HCT116 (cell line): ENCODE data around the gene RPL13. TPM values are rescaled to one million over a fixed set of nuclear protein-coding genes. Genes with fewer than 3 reads are reported as not detected.

Experiments
- ATAC-seq: fragments of 200-7000 bp; cut with Tn5 transposase; 2 replicates; pipeline ENCODE4 v1.9.1; 2020; ENCODE audit warnings: mild to moderate bottlenecking, moderate library complexity
- BruUV-seq: library from RNA; stranded (reverse); fragments of 400-500 nt; replicated peaks from 2 replicates; lab custom pipeline; 2021; lab: Mats Ljungman, UMichigan
- CTCF ChIA-PET: fragments of 300-600 bp; sonication (Branson Sonifier 250); formaldehyde crosslinking; loops from one replicate; lab custom pipeline; 2021; ENCODE audit warnings: antibody characterized with exemption; lab: Charles Lee
- POLR2A ChIA-PET: fragments of 300-600, 350-600 bp; sonication (Branson Sonifier 250); formaldehyde crosslinking; loops from one replicate; lab custom pipeline; 2021; ENCODE audit warnings: antibody characterized with exemption; lab: Charles Lee
- RAD21 ChIA-PET, 2 experiments: fragments of 300-600 bp; sonication (Branson Sonifier 250); formaldehyde crosslinking; loops; one replicate each; lab custom pipeline; 2023; ENCODE audit warnings: low total read pairs in 2 of 2; ENCODE audit not compliant: uncharacterized antibody in 2 of 2, unreplicated experiment in 2 of 2, low non-redundant PET in 1 of 2; lab: Charles Lee
- DNase-seq: peaks from one replicate; pipeline ENCODE4 v3.0.0-alpha.2; 2010; ENCODE audit warnings: low read depth, low spot score
- H2AFZ ChIP-seq: fragments of 200-600 bp; shearing (Covaris generic), sonication (generic); 2 replicates; pipeline ENCODE4 v1.6.1; 2017; ENCODE audit warnings: low read depth, mixed run types, mixed read lengths, antibody characterized with exemption, low read length; ENCODE audit not compliant: poor library complexity, severe bottlenecking
- H3K27ac ChIP-seq: 2 replicates; pipeline ENCODE4 v1.5.1; 2012; ENCODE audit warnings: low read depth, low read length
- H3K27me3 ChIP-seq: fragments of 200-600 bp; sonication (generic); 2 replicates; pipeline ENCODE4 v1.6.1; 2016; ENCODE audit warnings: mixed run types, low read length, mixed read lengths; ENCODE audit not compliant: insufficient read depth
- H3K36me3 ChIP-seq, 2 experiments: fragments of 200-500 bp in 1 of 2; fragments of 200-600 bp in 1 of 2; sonication (Bioruptor generic) in 1 of 2; sonication (generic) in 1 of 2; 2 replicates each; pipeline versions ENCODE4 v1.5.1 to v1.6.1; 2014 to 2016; ENCODE audit warnings: low read length in 2 of 2, inconsistent platforms in 1 of 2, mixed read lengths in 1 of 2, mixed run types in 1 of 2; ENCODE audit not compliant: insufficient read depth in 2 of 2, control insufficient read depth in 1 of 2
- H3K4me1 ChIP-seq, 2 experiments: fragments of 200-600 bp in 1 of 2; sonication (generic) in 1 of 2; 2 replicates each; pipeline versions ENCODE4 v1.5.1 to v1.6.1; 2012 to 2017; ENCODE audit warnings: low read length in 2 of 2, inconsistent platforms in 1 of 2, mild to moderate bottlenecking in 1 of 2, mixed read lengths in 1 of 2, mixed run types in 1 of 2, moderate library complexity in 1 of 2; ENCODE audit not compliant: insufficient read depth in 2 of 2, control insufficient read depth in 1 of 2
- H3K4me2 ChIP-seq: fragments of 200-600 bp; sonication (generic); 2 replicates; pipeline ENCODE4 v1.6.1; 2017; ENCODE audit warnings: mixed run types, low read length, mixed read lengths
- H3K4me3 ChIP-seq, 2 experiments: fragments of 200-600 bp in 1 of 2; sonication (generic) in 1 of 2; replicated peaks in 1 of 2; 2 replicates each; pipeline ENCODE4 v1.5.1; 2011 to 2016; ENCODE audit warnings: low read length in 2 of 2, control low read depth in 1 of 2, low read depth in 1 of 2, mild to moderate bottlenecking in 1 of 2, mixed read lengths in 1 of 2, mixed run types in 1 of 2
- H3K79me2 ChIP-seq: fragments of 200-600 bp; sonication (generic); 2 replicates; pipeline ENCODE4 v1.6.1; 2017; ENCODE audit warnings: mild to moderate bottlenecking, mixed run types, low read length, moderate library complexity, mixed read lengths; ENCODE audit not compliant: insufficient read depth
- H3K9ac ChIP-seq: fragments of 200-600 bp; sonication (generic); 2 replicates; pipeline ENCODE4 v1.6.1; 2016; ENCODE audit warnings: low read length, mixed read lengths
- H3K9me2 ChIP-seq: fragments of 200-600 bp; sonication (generic), shearing (Covaris generic); 2 replicates; pipeline ENCODE4 v1.6.1; 2017; ENCODE audit warnings: mixed run types, mild to moderate bottlenecking, moderate library complexity; ENCODE audit not compliant: insufficient read depth
- H3K9me3 ChIP-seq, 2 experiments: fragments of 200-500 bp in 1 of 2; fragments of 200-600 bp in 1 of 2; sonication (Bioruptor generic) in 1 of 2; sonication (generic) in 1 of 2; 2 replicates each; pipeline ENCODE4 v1.6.1; 2014 to 2017; ENCODE audit warnings: low read length in 2 of 2, mixed read lengths in 2 of 2, inconsistent platforms in 1 of 2, low read depth in 1 of 2, mild to moderate bottlenecking in 1 of 2, mixed run types in 1 of 2, moderate library complexity in 1 of 2; ENCODE audit not compliant: control insufficient read depth in 1 of 2, insufficient read depth in 1 of 2
- H4K20me1 ChIP-seq: fragments of 200-600 bp; sonication (generic), shearing (Covaris generic); 2 replicates; pipeline ENCODE4 v1.6.1; 2017; ENCODE audit warnings: mixed run types, mild to moderate bottlenecking, moderate library complexity; ENCODE audit not compliant: insufficient read depth
- CEBPB ChIP-seq: IDR thresholded peaks from 2 replicates; pipeline ENCODE4 v1.6.1; 2012; ENCODE audit warnings: low read depth
- EZH2 ChIP-seq: fragments of 200-600 bp; sonication (generic); IDR thresholded peaks from 2 replicates; pipeline ENCODE4 v1.6.1; 2017; ENCODE audit warnings: antibody characterized with exemption, mixed run types
- POLR2A ChIP-seq: IDR thresholded peaks from 2 replicates; pipeline ENCODE4 v1.7.0; 2011; ENCODE audit warnings: borderline replicate concordance; ENCODE audit not compliant: insufficient read depth, insufficient read length; ENCODE audit errors: extremely low read depth
- SP1 ChIP-seq: IDR thresholded peaks from 2 replicates; pipeline ENCODE4 v1.6.1; 2012; ENCODE audit warnings: low read depth
- intact Hi-C: fragments of 100-400 bp; cut with micrococcal nuclease; formaldehyde crosslinking; loops from 2 replicates; pipeline ENCODE4 v1.10.0; 2022
- total RNA-seq: library from RNA; stranded (reverse); gene quantifications from one replicate; pipeline ENCODE4 v1.2.1, GENCODE V29; 2021; ENCODE audit not compliant: unreplicated experiment
- TF ChIP-seq, protein P1 (sequence below), 3 experiments: fragments of 200-600 bp in 1 of 3; sonication (generic) in 1 of 3; IDR thresholded peaks in 2 of 3; conservative IDR thresholded peaks in 1 of 3; 2 replicates each; pipeline ENCODE4 v1.5.1; 2012 to 2017; ENCODE audit warnings: low read depth in 2 of 3, low read length in 2 of 3, antibody characterized with exemption in 1 of 3, borderline replicate concordance in 1 of 3, control low read depth in 1 of 3, mild to moderate bottlenecking in 1 of 3, mixed read lengths in 1 of 3, mixed run types in 1 of 3, moderate library complexity in 1 of 3; ENCODE audit not compliant: insufficient read depth in 1 of 3
- TF ChIP-seq, protein P2 (sequence below): IDR thresholded peaks from 2 replicates; pipeline ENCODE4 v1.6.1; 2012
- TF ChIP-seq, protein P3 (sequence below): IDR thresholded peaks from 2 replicates; pipeline ENCODE4 v1.6.1; 2012; ENCODE audit warnings: low read depth

The RPL13 gene
- total RNA-seq, 1 experiment from 2014 or later: 4,404 TPM

DNA sequence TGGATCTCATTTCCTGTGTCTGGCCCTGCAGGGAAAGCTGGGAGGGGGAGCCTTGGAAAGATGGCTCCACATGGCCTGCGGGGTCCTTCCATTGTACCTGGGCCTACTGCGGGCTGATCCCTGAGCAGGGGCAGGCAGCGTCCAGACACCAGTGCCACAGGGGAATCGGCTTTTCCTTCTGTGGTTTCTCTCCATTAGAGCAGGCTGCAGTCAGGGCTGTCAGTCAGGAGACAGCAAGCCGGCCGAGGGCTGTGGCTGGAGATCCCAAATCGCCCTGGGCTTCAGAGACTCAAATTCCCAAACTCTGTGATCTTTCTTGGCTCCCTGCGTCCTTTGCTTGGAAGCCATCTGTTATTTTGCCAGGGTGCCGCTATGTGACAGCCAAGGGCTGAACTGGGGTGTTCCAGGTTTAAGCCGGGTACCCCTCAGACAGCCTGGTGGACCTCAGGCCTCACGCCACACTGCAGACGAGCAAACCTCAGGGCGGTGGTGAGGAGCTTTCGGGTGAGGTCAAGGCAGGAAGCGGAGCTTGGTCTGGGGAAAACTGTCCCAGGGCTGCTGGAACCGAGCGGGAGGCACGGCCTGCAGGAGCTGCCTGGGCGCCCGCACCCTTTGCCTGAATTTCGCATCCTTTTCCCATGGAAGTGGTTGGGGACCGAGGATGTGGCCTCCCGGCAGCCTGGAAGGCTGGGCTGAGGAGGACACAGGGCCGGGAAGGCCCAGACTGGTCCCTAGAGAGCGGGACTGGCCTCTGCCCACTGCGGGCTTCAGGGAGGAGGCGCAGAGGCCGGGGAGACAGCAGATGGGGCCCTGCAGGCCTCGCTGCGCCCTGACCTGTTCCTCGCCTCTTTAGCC lies 13.6 kb downstream of the RPL13 start:
- POLR2A ChIA-PET: interaction anchor here (1.0 kb wide), 1 partner anchor 10 kb away, joined by 4 read pairs; no protein-coding TSS in a partner anchor
- intact Hi-C loops: loop anchor here (1.0 to 2.0 kb wide), 2 partner anchors 67 to 93 kb away; no protein-coding TSS in a partner anchor
- RAD21 ChIA-PET: interaction anchor here in 1 of 2 experiments (0.7 kb wide), 1 partner anchor 94 kb away, joined by 3 read pairs; no protein-coding TSS in a partner anchor
- Histone ChIP-seq H3K27me3 (no peaks in the 10 kb centered on the region), H4K20me1 (no peaks in the 10 kb centered on the region), H3K36me3 (peaks cover 9 to 18% of the 10 kb centered on the region in 2 experiments; a peak in 2 of 4 replicates), H3K9me3 (no peaks in the 10 kb centered on the region), H3K9ac (peak overlapping the region; percentile 99), H3K79me2 (peaks cover 32% of the 10 kb centered on the region), H3K27ac (peak overlapping the region; percentile 99), H3K4me2 (peak overlapping the region; percentile 99)
- TF ChIP-seq EZH2 (no peak), CEBPB (no peak), SP1 (no peak), POLR2A (no peak)
- TF ChIP-seq, protein P1, sequence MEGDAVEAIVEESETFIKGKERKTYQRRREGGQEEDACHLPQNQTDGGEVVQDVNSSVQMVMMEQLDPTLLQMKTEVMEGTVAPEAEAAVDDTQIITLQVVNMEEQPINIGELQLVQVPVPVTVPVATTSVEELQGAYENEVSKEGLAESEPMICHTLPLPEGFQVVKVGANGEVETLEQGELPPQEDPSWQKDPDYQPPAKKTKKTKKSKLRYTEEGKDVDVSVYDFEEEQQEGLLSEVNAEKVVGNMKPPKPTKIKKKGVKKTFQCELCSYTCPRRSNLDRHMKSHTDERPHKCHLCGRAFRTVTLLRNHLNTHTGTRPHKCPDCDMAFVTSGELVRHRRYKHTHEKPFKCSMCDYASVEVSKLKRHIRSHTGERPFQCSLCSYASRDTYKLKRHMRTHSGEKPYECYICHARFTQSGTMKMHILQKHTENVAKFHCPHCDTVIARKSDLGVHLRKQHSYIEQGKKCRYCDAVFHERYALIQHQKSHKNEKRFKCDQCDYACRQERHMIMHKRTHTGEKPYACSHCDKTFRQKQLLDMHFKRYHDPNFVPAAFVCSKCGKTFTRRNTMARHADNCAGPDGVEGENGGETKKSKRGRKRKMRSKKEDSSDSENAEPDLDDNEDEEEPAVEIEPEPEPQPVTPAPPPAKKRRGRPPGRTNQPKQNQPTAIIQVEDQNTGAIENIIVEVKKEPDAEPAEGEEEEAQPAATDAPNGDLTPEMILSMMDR (IDR thresholded peaks at IDR 0.05 in 2 of 3, conservative IDR thresholded peaks at IDR 0.05 in 1 of 3; ENCODE audit: borderline replicate concordance in 1 of 3, insufficient read depth in 1 of 3, low read depth in 2 of 3, low read length in 2 of 3): no peak
- TF ChIP-seq, protein P2, sequence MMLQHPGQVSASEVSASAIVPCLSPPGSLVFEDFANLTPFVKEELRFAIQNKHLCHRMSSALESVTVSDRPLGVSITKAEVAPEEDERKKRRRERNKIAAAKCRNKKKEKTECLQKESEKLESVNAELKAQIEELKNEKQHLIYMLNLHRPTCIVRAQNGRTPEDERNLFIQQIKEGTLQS: no peak
- TF ChIP-seq, protein P3, sequence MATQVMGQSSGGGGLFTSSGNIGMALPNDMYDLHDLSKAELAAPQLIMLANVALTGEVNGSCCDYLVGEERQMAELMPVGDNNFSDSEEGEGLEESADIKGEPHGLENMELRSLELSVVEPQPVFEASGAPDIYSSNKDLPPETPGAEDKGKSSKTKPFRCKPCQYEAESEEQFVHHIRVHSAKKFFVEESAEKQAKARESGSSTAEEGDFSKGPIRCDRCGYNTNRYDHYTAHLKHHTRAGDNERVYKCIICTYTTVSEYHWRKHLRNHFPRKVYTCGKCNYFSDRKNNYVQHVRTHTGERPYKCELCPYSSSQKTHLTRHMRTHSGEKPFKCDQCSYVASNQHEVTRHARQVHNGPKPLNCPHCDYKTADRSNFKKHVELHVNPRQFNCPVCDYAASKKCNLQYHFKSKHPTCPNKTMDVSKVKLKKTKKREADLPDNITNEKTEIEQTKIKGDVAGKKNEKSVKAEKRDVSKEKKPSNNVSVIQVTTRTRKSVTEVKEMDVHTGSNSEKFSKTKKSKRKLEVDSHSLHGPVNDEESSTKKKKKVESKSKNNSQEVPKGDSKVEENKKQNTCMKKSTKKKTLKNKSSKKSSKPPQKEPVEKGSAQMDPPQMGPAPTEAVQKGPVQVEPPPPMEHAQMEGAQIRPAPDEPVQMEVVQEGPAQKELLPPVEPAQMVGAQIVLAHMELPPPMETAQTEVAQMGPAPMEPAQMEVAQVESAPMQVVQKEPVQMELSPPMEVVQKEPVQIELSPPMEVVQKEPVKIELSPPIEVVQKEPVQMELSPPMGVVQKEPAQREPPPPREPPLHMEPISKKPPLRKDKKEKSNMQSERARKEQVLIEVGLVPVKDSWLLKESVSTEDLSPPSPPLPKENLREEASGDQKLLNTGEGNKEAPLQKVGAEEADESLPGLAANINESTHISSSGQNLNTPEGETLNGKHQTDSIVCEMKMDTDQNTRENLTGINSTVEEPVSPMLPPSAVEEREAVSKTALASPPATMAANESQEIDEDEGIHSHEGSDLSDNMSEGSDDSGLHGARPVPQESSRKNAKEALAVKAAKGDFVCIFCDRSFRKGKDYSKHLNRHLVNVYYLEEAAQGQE: no peak
- TF ChIP-seq, all 23 proteins: peak for 0
- CTCF ChIA-PET: interaction anchor here (0.8 to 1.1 kb wide), 3 partner anchors 8 to 41 kb away, joined by 3 to 4 read pairs (median 4); no protein-coding TSS in a partner anchor
- DNase-seq: no peak
- Histone ChIP-seq H2AFZ (no peak overlapping the region), H3K4me3 (peak overlapping the region; percentile 71 to 97), H3K9me2 (no peaks in the 10 kb centered on the region), H3K4me1 (peaks cover 14 to 42% of the 10 kb centered on the region in 2 experiments)
- peak; percentile 39 for ATAC-seq
- BruUV-seq: TSS peak; percentile 64
